Fibroblast of villous mesenchyme (primary cell): Measurements from ENCODE around the gene ASTN2. TPM values are rescaled to one million over a fixed set of nuclear protein-coding genes. Genes with fewer than 3 reads are reported as not detected.

Source experiments
- DNase-seq: peaks from one replicate; pipeline ENCODE4 v3.0.0-alpha.2; 2010; ENCODE audit warnings: low read depth
- H3K4me3 ChIP-seq: 2 replicates; pipeline ENCODE4 v1.5.1; 2011; ENCODE audit warnings: low read depth, mild to moderate bottlenecking, low read length
- CTCF ChIP-seq: IDR thresholded peaks from 2 replicates; pipeline ENCODE4 v1.5.1; 2012; ENCODE audit warnings: low read depth, mild to moderate bottlenecking, low read length; ENCODE audit not compliant: insufficient read depth
- total RNA-seq: library from RNA; depleted of rRNA; stranded (reverse); fragments of >200 nt; gene quantifications from 2 replicates; pipeline ENCODE4 v1.2.3, GENCODE V29; 2012

The ASTN2 gene
- total RNA-seq, 1 donor, result 5.6 TPM

- TF ChIP-seq CTCF, result no peak
These were observed 479.5 kb downstream of the ASTN2 start for GRCh38 chr9:116935149-116935897.

GRCh38 chr9:116934131-116934530, 480.7 kb downstream of the ASTN2 start:
- no peak for TF ChIP-seq CTCF
- no peak overlapping the region for H3K4me3 ChIP-seq
- no peak for DNase-seq

More at GRCh38 chr9:116935149-116935897, 479.5 kb downstream of the ASTN2 start:
- no peak overlapping the region for H3K4me3 ChIP-seq
- DNase-seq, result no peak

- H3K4me3 ChIP-seq, result no peak overlapping the region
- TF ChIP-seq CTCF, result no peak
- no peak for DNase-seq
These were observed 481.6 kb downstream of the ASTN2 start for GRCh38 chr9:116933251-116933650.

GRCh38 chr9:116929621-116930020, 485.2 kb downstream of the ASTN2 start:
- H3K4me3 ChIP-seq, result no peak overlapping the region
- no peak for TF ChIP-seq CTCF
- no peak for DNase-seq

GRCh38 chr9:116928884-116929283, 486.0 kb downstream of the ASTN2 start:
- no peak overlapping the region for H3K4me3 ChIP-seq
- no peak for TF ChIP-seq CTCF
- DNase-seq, result no peak

- no peak for TF ChIP-seq CTCF
- DNase-seq, result no peak
These were observed 486.6 kb downstream of the ASTN2 start for GRCh38 chr9:116928289-116928688.

GRCh38 chr9:116927726-116928125, 487.1 kb downstream of the ASTN2 start:
- TF ChIP-seq CTCF, result no peak
- no peak overlapping the region for H3K4me3 ChIP-seq
- no peak for DNase-seq

More at GRCh38 chr9:116928289-116928688, 486.6 kb downstream of the ASTN2 start:
- no peak overlapping the region for H3K4me3 ChIP-seq
